Muscle of leg (tissue), 11 donors: ENCODE measurements around the gene MYCN. TPM values are rescaled to one million over a fixed set of nuclear protein-coding genes. Genes with fewer than 3 reads are reported as not detected.

Experiments used
- DNase-seq: peaks from one replicate; pipeline ENCODE4 v3.0.0; 2013
- H3K27ac ChIP-seq: one replicate; pipeline ENCODE4 v1.5.1; 2013; ENCODE audit warnings: mild to moderate bottlenecking, low read length, control low read depth
- H3K27me3 ChIP-seq: one replicate; pipeline ENCODE4 v1.6.1; 2013; ENCODE audit warnings: low read length; ENCODE audit not compliant: control insufficient read depth, insufficient read depth
- H3K36me3 ChIP-seq: one replicate; pipeline ENCODE4 v1.6.1; 2013; ENCODE audit warnings: low read length; ENCODE audit not compliant: control insufficient read depth, insufficient read depth
- H3K4me1 ChIP-seq: one replicate; pipeline ENCODE4 v1.6.1; 2013; ENCODE audit warnings: low read length; ENCODE audit not compliant: control insufficient read depth, insufficient read depth
- H3K4me3 ChIP-seq: one replicate; pipeline ENCODE4 v1.5.1; 2013; ENCODE audit warnings: low read length, control low read depth
- H3K9me3 ChIP-seq: replicated peaks from 2 replicates; pipeline ENCODE4 v1.6.1; 2013; ENCODE audit warnings: low read depth, low read length; ENCODE audit not compliant: control insufficient read depth
- WGBS: methylation state at CpG from one replicate; pipeline ENCODE4 v1.1.5; 2013; ENCODE audit warnings: missing lambda C conversion rate; ENCODE audit not compliant: insufficient coverage; 5-methylcytosine and 5-hydroxymethylcytosine counted together
- polyA plus RNA-seq, 8 donors: library from polyadenylated mRNA; unstranded; fragments of 120-200 nt; gene quantifications; one replicate each; pipeline versions ENCODE4 v1.2.1 to v1.2.3, GENCODE V29; 2013; ENCODE audit warnings: inconsistent platforms in 1 of 8, low replicate concordance in 1 of 8; ENCODE audit not compliant: insufficient read length in 8 of 8, insufficient read depth in 1 of 8
- total RNA-seq: library from RNA; stranded (reverse); fragments of 120-200 nt; gene quantifications from one replicate; pipeline ENCODE4 v1.2.4, GENCODE V29; 2013

The MYCN gene
- total and polyA plus RNA-seq, 9 donors: 5.5 to 9.2 (median 6.6) TPM

- Histone ChIP-seq H3K9me3 (no peaks in the 10 kb centered on the region), H3K36me3 (no peaks in the 10 kb centered on the region), H3K27ac (no peak overlapping the region), H3K4me1 (peaks cover 4% of the 10 kb centered on the region), H3K27me3 (peaks cover 3% of the 10 kb centered on the region), H3K4me3 (no peak overlapping the region)
- no peak for DNase-seq
- WGBS: no CpG with 5 or more reads among the region's 5 CpGs
Observed at GRCh38 chr2:15930589-15931318, 9.6 kb upstream of the MYCN start.

- H3K9me3 ChIP-seq: no peaks in the 10 kb centered on the region
- 25% methylated on average over 1 of the region's 2 CpGs for WGBS
- no peak for DNase-seq
Observed at GRCh38 chr2:15931319-15931890, 8.9 kb upstream of the MYCN start.

GRCh38 chr2:15931950-15932349 is 8.4 kb upstream of the MYCN start:
- DNase-seq: no peak
- WGBS: 100% methylated on average over 2 of the region's 5 CpGs

More at GRCh38 chr2:15931319-15931890, 8.9 kb upstream of the MYCN start:
- Histone ChIP-seq H3K4me1 (peaks cover 4% of the 10 kb centered on the region), H3K27ac (no peak overlapping the region), H3K36me3 (no peaks in the 10 kb centered on the region), H3K27me3 (peaks cover 3% of the 10 kb centered on the region), H3K4me3 (no peak overlapping the region)

GRCh38 chr2:15932394-15933183 is 7.8 kb upstream of the MYCN start:
- WGBS: 83% methylated on average over 16 of the region's 21 CpGs
- H3K27ac ChIP-seq: no peak overlapping the region
- peaks cover 2% of the 10 kb centered on the region for H3K27me3 ChIP-seq
- no peak for DNase-seq
- peaks cover 2% of the 10 kb centered on the region for H3K4me1 ChIP-seq
- no peaks in the 10 kb centered on the region for H3K9me3 ChIP-seq
- no peaks in the 10 kb centered on the region for H3K36me3 ChIP-seq
- H3K4me3 ChIP-seq: no peak overlapping the region

More at GRCh38 chr2:15931950-15932349, 8.4 kb upstream of the MYCN start:
- H3K4me3 ChIP-seq: no peak overlapping the region
- H3K9me3 ChIP-seq: no peaks in the 10 kb centered on the region
- H3K36me3 ChIP-seq: no peaks in the 10 kb centered on the region
- H3K4me1 ChIP-seq: peaks cover 4% of the 10 kb centered on the region
- H3K27ac ChIP-seq: no peak overlapping the region
- H3K27me3 ChIP-seq: peaks cover 3% of the 10 kb centered on the region

GRCh38 chr2:15933184-15933845 is 7.0 kb upstream of the MYCN start:
- WGBS: 84% methylated on average over 8 of the region's 11 CpGs
- H3K27ac ChIP-seq: no peak overlapping the region
- no peaks in the 10 kb centered on the region for H3K9me3 ChIP-seq
- no peaks in the 10 kb centered on the region for H3K36me3 ChIP-seq
- H3K27me3 ChIP-seq: peaks cover under 1% of the 10 kb centered on the region
- no peaks in the 10 kb centered on the region for H3K4me1 ChIP-seq
- DNase-seq: no peak
- H3K4me3 ChIP-seq: no peak overlapping the region

GRCh38 chr2:15934291-15934945 is 5.9 kb upstream of the MYCN start:
- no peak for DNase-seq
- Histone ChIP-seq H3K9me3 (no peaks in the 10 kb centered on the region), H3K4me3 (no peak overlapping the region), H3K36me3 (no peaks in the 10 kb centered on the region), H3K4me1 (peaks cover 2% of the 10 kb centered on the region), H3K27me3 (peaks cover 5% of the 10 kb centered on the region), H3K27ac (no peak overlapping the region)
- WGBS: 60% methylated on average over 1 of the region's 4 CpGs

GRCh38 chr2:15935189-15935588 is 5.2 kb upstream of the MYCN start:
- H3K4me3 ChIP-seq: no peak overlapping the region
- H3K27ac ChIP-seq: no peak overlapping the region
- H3K9me3 ChIP-seq: no peaks in the 10 kb centered on the region
- WGBS: no CpG with 5 or more reads among the region's 6 CpGs
- H3K27me3 ChIP-seq: peaks cover 10% of the 10 kb centered on the region
- DNase-seq: no peak
- no peaks in the 10 kb centered on the region for H3K36me3 ChIP-seq
- H3K4me1 ChIP-seq: peaks cover 8% of the 10 kb centered on the region

GRCh38 chr2:15935675-15936074 is 4.7 kb upstream of the MYCN start:
- peaks cover 14% of the 10 kb centered on the region for H3K27me3 ChIP-seq
- H3K4me3 ChIP-seq: no peak overlapping the region
- no peak for DNase-seq
- no peaks in the 10 kb centered on the region for H3K9me3 ChIP-seq
- WGBS: no CpG with 5 or more reads among the region's 4 CpGs
- peaks cover 9% of the 10 kb centered on the region for H3K4me1 ChIP-seq
- H3K36me3 ChIP-seq: no peaks in the 10 kb centered on the region
- no peak overlapping the region for H3K27ac ChIP-seq

GRCh38 chr2:15936277-15937104 is 3.9 kb upstream of the MYCN start:
- no peaks in the 10 kb centered on the region for H3K9me3 ChIP-seq
- H3K36me3 ChIP-seq: no peaks in the 10 kb centered on the region
- H3K4me3 ChIP-seq: no peak overlapping the region
- peaks cover 23% of the 10 kb centered on the region for H3K27me3 ChIP-seq
- H3K4me1 ChIP-seq: peaks cover 17% of the 10 kb centered on the region
- H3K27ac ChIP-seq: no peak overlapping the region
- 75% methylated on average over 2 of the region's 5 CpGs for WGBS
- no peak for DNase-seq
